Calu3 (cell line): ENCODE data around the gene GCLC. TPM values are rescaled to one million over a fixed set of nuclear protein-coding genes. Genes with fewer than 3 reads are reported as not detected.

Experiments
- BruUV-seq: library from RNA; stranded (reverse); fragments of 400-500 nt; replicated peaks from 2 replicates; lab custom pipeline; 2021; lab: Mats Ljungman, UMichigan
- CTCF ChIA-PET: fragments of 300-600 bp; sonication (Branson Sonifier 250); formaldehyde crosslinking; loops from one replicate; lab custom pipeline; 2022; ENCODE audit warnings: antibody characterized with exemption; lab: Charles Lee
- DNase-seq: peaks from one replicate; pipeline ENCODE4 v3.0.0; 2022
- H3K27ac Mint-ChIP-seq: one replicate; pipeline ENCODE4 v1.8.0; 2022; ENCODE audit warnings: mixed read lengths; ENCODE audit not compliant: unreplicated experiment
- H3K27me3 Mint-ChIP-seq: one replicate; pipeline ENCODE4 v1.8.0; 2022; ENCODE audit warnings: mixed read lengths; ENCODE audit not compliant: unreplicated experiment
- H3K36me3 Mint-ChIP-seq: one replicate; pipeline ENCODE4 v1.8.0; 2022; ENCODE audit warnings: mild to moderate bottlenecking, moderate library complexity, mixed read lengths; ENCODE audit not compliant: insufficient read depth, unreplicated experiment
- H3K4me1 Mint-ChIP-seq: one replicate; pipeline ENCODE4 v1.8.0; 2022; ENCODE audit warnings: mild to moderate bottlenecking, low read depth, mixed read lengths; ENCODE audit not compliant: unreplicated experiment
- H3K4me3 Mint-ChIP-seq: one replicate; pipeline ENCODE4 v1.8.0; 2022; ENCODE audit warnings: mild to moderate bottlenecking, low read depth, moderate library complexity, mixed read lengths; ENCODE audit not compliant: unreplicated experiment
- H3K9me3 Mint-ChIP-seq: one replicate; pipeline ENCODE4 v1.8.0; 2022; ENCODE audit warnings: low read depth, mixed read lengths; ENCODE audit not compliant: unreplicated experiment
- intact Hi-C: fragments of 100-400 bp; cut with micrococcal nuclease; formaldehyde crosslinking; loops from one replicate; pipeline ENCODE4 v1.10.0; 2022; ENCODE audit not compliant: unreplicated experiment
- total RNA-seq: library from RNA; stranded (reverse); gene quantifications from 2 replicates; pipeline ENCODE4 v1.2.3, GENCODE V29; 2022
- TF ChIP-seq, protein P1 (sequence below): fragments of 200-600 bp; IDR thresholded peaks from one replicate; pipeline ENCODE4 v1.8.0; 2022; ENCODE audit warnings: antibody characterized with exemption; ENCODE audit not compliant: unreplicated experiment

Gene GCLC
- total RNA-seq, 1 experiment from 2014 or later, result 45.7 TPM

DNA sequence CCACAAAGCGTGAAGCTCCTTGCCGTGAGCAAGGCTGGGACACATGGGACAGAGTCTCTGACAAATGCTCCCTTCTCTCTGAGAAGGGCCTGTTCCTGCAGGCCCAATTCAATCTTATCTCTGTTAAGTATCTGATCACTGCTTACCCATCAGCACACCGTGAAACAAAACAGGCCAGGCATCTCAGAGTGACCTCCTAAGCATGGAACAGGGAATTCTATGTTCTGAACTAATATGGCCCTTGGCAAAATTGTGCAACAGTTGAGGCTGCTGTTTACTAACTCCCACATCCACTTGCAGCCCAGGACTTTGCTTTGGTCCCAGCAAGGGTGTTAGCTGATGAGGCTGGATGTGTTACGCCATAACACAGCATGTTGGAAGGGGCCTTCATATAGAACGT lies 79.2 kb downstream of the GCLC start:
- Mint-ChIP-seq H3K36me3 (no peaks in the 10 kb centered on the region), H3K9me3 (no peaks in the 10 kb centered on the region), H3K4me1 (peaks cover 9% of the 10 kb centered on the region), H3K27me3 (peaks cover 13% of the 10 kb centered on the region), H3K27ac (no peak overlapping the region), H3K4me3 (no peak overlapping the region)
- BruUV-seq, result no TSS peak
- TF ChIP-seq, protein P1, sequence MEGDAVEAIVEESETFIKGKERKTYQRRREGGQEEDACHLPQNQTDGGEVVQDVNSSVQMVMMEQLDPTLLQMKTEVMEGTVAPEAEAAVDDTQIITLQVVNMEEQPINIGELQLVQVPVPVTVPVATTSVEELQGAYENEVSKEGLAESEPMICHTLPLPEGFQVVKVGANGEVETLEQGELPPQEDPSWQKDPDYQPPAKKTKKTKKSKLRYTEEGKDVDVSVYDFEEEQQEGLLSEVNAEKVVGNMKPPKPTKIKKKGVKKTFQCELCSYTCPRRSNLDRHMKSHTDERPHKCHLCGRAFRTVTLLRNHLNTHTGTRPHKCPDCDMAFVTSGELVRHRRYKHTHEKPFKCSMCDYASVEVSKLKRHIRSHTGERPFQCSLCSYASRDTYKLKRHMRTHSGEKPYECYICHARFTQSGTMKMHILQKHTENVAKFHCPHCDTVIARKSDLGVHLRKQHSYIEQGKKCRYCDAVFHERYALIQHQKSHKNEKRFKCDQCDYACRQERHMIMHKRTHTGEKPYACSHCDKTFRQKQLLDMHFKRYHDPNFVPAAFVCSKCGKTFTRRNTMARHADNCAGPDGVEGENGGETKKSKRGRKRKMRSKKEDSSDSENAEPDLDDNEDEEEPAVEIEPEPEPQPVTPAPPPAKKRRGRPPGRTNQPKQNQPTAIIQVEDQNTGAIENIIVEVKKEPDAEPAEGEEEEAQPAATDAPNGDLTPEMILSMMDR, result no peak
- intact Hi-C loops, result no loop called here
- no peak for DNase-seq
- CTCF ChIA-PET, result no interaction called here

DNA sequence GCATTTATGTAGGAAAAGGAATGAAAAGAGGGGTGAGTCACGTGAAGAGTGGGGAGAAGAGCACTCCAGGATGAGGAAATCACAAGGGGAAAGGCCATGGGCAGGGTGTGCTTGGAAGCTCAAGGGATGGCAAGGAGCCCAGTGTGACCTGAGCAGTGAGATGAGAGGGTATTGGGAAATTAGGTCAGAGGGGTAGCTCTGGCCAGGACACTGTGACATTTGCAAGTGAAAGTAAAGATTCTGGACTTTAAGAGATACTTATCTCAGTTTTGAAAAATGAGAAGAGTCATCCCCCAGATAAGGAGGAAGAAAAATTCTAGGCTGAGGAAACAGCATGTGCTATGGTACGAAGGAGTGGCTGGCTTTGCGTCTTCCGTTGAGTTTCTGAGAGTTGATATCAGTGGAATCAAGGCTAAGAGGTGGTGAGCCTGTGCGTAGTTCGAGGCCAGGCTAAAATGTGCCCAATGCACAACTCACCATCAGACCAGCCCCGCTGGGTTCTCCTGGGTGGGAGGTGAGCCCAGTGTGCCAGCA lies 79.9 kb downstream of the GCLC start:
- Mint-ChIP-seq H3K4me3 (no peak overlapping the region), H3K4me1 (peaks cover 9% of the 10 kb centered on the region), H3K27ac (no peak overlapping the region), H3K27me3 (peaks cover 13% of the 10 kb centered on the region), H3K36me3 (no peaks in the 10 kb centered on the region), H3K9me3 (no peaks in the 10 kb centered on the region)
- CTCF ChIA-PET, result no interaction called here
- TF ChIP-seq, protein P1, result no peak
- no peak for DNase-seq
- intact Hi-C loops, result no loop called here
- BruUV-seq, result no TSS peak

GRCh38 chr6:53464483-53464882 lies 80.4 kb downstream of the GCLC start:
- intact Hi-C loops, result no loop called here
- H3K36me3 Mint-ChIP-seq, result no peaks in the 10 kb centered on the region
- H3K27ac Mint-ChIP-seq, result no peak overlapping the region
- H3K4me3 Mint-ChIP-seq, result no peak overlapping the region
- no peak for DNase-seq
- CTCF ChIA-PET, result no interaction called here
- no TSS peak for BruUV-seq
- H3K9me3 Mint-ChIP-seq, result no peaks in the 10 kb centered on the region
- peaks cover 9% of the 10 kb centered on the region for H3K4me1 Mint-ChIP-seq
- TF ChIP-seq, protein P1, result no peak
- H3K27me3 Mint-ChIP-seq, result peaks cover 13% of the 10 kb centered on the region

GRCh38 chr6:53461696-53462095 lies 83.2 kb downstream of the GCLC start:
- DNase-seq, result no peak
- peaks cover 13% of the 10 kb centered on the region for H3K27me3 Mint-ChIP-seq
- peaks cover 9% of the 10 kb centered on the region for H3K4me1 Mint-ChIP-seq
- no peaks in the 10 kb centered on the region for H3K36me3 Mint-ChIP-seq
- BruUV-seq, result no TSS peak
- TF ChIP-seq, protein P1, result no peak
- CTCF ChIA-PET, result no interaction called here
- intact Hi-C loops, result no loop called here
- H3K9me3 Mint-ChIP-seq, result no peaks in the 10 kb centered on the region
- no peak overlapping the region for H3K4me3 Mint-ChIP-seq
- no peak overlapping the region for H3K27ac Mint-ChIP-seq
